DND-41 (cell line): ENCODE data around the gene GNB1L.

Source experiments
- ATAC-seq: fragments of 200-7000 bp; cut with Tn5 transposase; 3 replicates; pipeline ENCODE4 v1.9.1; 2021; ENCODE audit warnings: low read depth; ENCODE audit not compliant: insufficient read depth
- DNase-seq: peaks from one replicate; pipeline ENCODE4 v3.0.0-alpha.2; 2020
- H2AFZ ChIP-seq: 2 replicates; pipeline ENCODE4 v1.6.0; 2012; ENCODE audit warnings: low read depth, low read length
- H3K27ac ChIP-seq: 2 replicates; pipeline ENCODE4 v1.5.1; 2012; ENCODE audit warnings: low read length, inconsistent platforms
- H3K27me3 ChIP-seq: fragments of 200-600 bp; sonication (generic); 2 replicates; pipeline ENCODE4 v1.6.0; 2012; ENCODE audit warnings: low read length, mild to moderate bottlenecking, inconsistent platforms; ENCODE audit not compliant: insufficient read depth, poor library complexity
- H3K36me3 ChIP-seq: 2 replicates; pipeline ENCODE4 v1.5.1; 2012; ENCODE audit warnings: low read length, inconsistent platforms; ENCODE audit not compliant: insufficient read depth
- H3K4me1 ChIP-seq: 2 replicates; pipeline ENCODE4 v1.5.1; 2012; ENCODE audit warnings: mild to moderate bottlenecking, low read length; ENCODE audit not compliant: insufficient read depth
- H3K4me2 ChIP-seq: 2 replicates; pipeline ENCODE4 v1.6.0; 2012; ENCODE audit warnings: mild to moderate bottlenecking, moderate library complexity, low read length, inconsistent platforms; ENCODE audit not compliant: insufficient read depth
- H3K4me3 ChIP-seq, 2 experiments: fragments of 200-600 bp in 1 of 2; shearing (Covaris generic) in 1 of 2; 2 replicates each; pipeline ENCODE4 v1.5.1; 2012 to 2016; ENCODE audit warnings: inconsistent platforms in 2 of 2, low read length in 2 of 2, mild to moderate bottlenecking in 2 of 2, low read depth in 1 of 2, moderate library complexity in 1 of 2
- H3K79me2 ChIP-seq: 2 replicates; pipeline ENCODE4 v1.6.0; 2012; ENCODE audit warnings: low read length, inconsistent platforms; ENCODE audit not compliant: insufficient read depth
- H3K9ac ChIP-seq: 2 replicates; pipeline ENCODE4 v1.6.0; 2012; ENCODE audit warnings: low read depth, mild to moderate bottlenecking, inconsistent platforms, low read length, moderate library complexity
- H3K9me3 ChIP-seq: 2 replicates; pipeline ENCODE4 v1.5.1; 2012; ENCODE audit warnings: low read length, moderate library complexity, mild to moderate bottlenecking, inconsistent platforms; ENCODE audit not compliant: insufficient read depth, severe bottlenecking
- H4K20me1 ChIP-seq: 2 replicates; pipeline ENCODE4 v1.6.0; 2012; ENCODE audit warnings: low read length; ENCODE audit not compliant: insufficient read depth
- EZH2 ChIP-seq: IDR thresholded peaks from 3 replicates; pipeline ENCODE4 v1.6.1; 2012; ENCODE audit warnings: borderline replicate concordance, low read depth, mild to moderate bottlenecking, moderate library complexity, low read length, inconsistent platforms; ENCODE audit not compliant: severe bottlenecking
- TF ChIP-seq, protein P1 (sequence below): IDR thresholded peaks from 2 replicates; pipeline ENCODE4 v1.5.1; 2012; ENCODE audit warnings: borderline replicate concordance, low read length, moderate library complexity, mild to moderate bottlenecking; ENCODE audit not compliant: poor library complexity, severe bottlenecking; ENCODE audit errors: extremely low read depth

Gene GNB1L

DNA sequence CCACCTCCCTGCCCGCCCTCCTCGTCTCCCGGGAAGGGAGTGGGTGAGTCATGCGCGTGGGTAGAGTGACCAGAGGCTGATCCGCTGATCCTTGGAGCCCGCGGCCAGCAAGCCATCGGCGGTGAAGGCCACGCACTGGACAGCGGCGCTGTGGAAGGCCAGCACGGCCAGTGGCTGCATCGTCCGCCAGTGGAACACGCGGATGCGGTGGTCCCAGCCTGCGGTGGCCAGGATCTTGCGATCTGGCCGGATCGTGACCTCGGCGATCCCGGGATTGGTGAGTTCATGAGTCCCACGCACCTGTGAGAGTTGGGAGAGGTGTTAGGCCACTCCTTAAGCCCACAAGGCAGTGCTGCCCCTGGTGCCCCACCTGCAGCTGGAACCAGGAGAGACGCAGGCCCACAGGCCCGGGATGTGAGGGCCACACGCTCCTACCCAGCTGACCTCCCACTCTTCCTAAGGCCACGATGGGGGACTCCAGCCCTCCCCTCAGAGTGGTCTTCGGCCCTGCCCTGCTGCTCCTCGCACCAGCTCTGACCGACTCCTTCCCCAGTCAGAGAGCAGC is 65.9 kb downstream of the GNB1L start:
- H4K20me1 ChIP-seq: no peaks in the 10 kb centered on the region; the same call in 1 of the 2 replicates
- H3K4me2 ChIP-seq: no peak overlapping the region
- H3K4me3 ChIP-seq: no peak overlapping the region
- DNase-seq (no peak), ATAC-seq (no peak)
- peaks cover 78% of the 10 kb centered on the region for H3K36me3 ChIP-seq
- no peaks in the 10 kb centered on the region for H3K27me3 ChIP-seq
- no peak overlapping the region for H2AFZ ChIP-seq
- H3K9me3 ChIP-seq: peaks cover 4% of the 10 kb centered on the region
- H3K4me1 ChIP-seq: no peaks in the 10 kb centered on the region
- TF ChIP-seq EZH2: no peak
- TF ChIP-seq, protein P1, sequence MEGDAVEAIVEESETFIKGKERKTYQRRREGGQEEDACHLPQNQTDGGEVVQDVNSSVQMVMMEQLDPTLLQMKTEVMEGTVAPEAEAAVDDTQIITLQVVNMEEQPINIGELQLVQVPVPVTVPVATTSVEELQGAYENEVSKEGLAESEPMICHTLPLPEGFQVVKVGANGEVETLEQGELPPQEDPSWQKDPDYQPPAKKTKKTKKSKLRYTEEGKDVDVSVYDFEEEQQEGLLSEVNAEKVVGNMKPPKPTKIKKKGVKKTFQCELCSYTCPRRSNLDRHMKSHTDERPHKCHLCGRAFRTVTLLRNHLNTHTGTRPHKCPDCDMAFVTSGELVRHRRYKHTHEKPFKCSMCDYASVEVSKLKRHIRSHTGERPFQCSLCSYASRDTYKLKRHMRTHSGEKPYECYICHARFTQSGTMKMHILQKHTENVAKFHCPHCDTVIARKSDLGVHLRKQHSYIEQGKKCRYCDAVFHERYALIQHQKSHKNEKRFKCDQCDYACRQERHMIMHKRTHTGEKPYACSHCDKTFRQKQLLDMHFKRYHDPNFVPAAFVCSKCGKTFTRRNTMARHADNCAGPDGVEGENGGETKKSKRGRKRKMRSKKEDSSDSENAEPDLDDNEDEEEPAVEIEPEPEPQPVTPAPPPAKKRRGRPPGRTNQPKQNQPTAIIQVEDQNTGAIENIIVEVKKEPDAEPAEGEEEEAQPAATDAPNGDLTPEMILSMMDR: no peak
- H3K27ac ChIP-seq: no peak overlapping the region
- H3K9ac ChIP-seq: no peak overlapping the region
- no peaks in the 10 kb centered on the region; the same call in 1 of the 2 replicates for H3K79me2 ChIP-seq

DNA sequence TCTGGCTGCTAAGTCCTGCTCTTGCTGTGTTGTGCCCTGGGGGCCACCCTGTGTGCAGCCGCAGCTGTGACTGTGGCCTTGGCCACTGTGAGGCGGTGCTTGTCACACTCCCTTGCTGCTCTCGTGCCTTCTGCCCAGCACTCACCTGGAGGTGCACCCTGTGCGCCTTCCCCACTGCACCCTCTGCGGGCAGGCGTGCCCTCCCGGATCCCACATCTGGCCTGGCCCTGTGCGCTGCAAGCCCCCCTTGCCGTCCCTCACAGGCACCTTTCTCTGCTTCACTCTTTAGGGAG is 66.9 kb downstream of the GNB1L start:
- ATAC-seq (no peak), DNase-seq (no peak)
- no peaks in the 10 kb centered on the region; the same call in 1 of the 2 replicates for H3K79me2 ChIP-seq
- no peak overlapping the region for H3K9ac ChIP-seq
- no peaks in the 10 kb centered on the region for H3K27me3 ChIP-seq
- no peak overlapping the region for H3K27ac ChIP-seq
- peaks cover 75% of the 10 kb centered on the region for H3K36me3 ChIP-seq
- no peak for TF ChIP-seq EZH2
- TF ChIP-seq, protein P1: peak; percentile 9
- no peak overlapping the region for H3K4me3 ChIP-seq
- peaks cover 4% of the 10 kb centered on the region for H3K9me3 ChIP-seq
- H3K4me1 ChIP-seq: no peaks in the 10 kb centered on the region
- H4K20me1 ChIP-seq: no peaks in the 10 kb centered on the region; the same call in 1 of the 2 replicates
- H2AFZ ChIP-seq: no peak overlapping the region
- H3K4me2 ChIP-seq: no peak overlapping the region

DNA sequence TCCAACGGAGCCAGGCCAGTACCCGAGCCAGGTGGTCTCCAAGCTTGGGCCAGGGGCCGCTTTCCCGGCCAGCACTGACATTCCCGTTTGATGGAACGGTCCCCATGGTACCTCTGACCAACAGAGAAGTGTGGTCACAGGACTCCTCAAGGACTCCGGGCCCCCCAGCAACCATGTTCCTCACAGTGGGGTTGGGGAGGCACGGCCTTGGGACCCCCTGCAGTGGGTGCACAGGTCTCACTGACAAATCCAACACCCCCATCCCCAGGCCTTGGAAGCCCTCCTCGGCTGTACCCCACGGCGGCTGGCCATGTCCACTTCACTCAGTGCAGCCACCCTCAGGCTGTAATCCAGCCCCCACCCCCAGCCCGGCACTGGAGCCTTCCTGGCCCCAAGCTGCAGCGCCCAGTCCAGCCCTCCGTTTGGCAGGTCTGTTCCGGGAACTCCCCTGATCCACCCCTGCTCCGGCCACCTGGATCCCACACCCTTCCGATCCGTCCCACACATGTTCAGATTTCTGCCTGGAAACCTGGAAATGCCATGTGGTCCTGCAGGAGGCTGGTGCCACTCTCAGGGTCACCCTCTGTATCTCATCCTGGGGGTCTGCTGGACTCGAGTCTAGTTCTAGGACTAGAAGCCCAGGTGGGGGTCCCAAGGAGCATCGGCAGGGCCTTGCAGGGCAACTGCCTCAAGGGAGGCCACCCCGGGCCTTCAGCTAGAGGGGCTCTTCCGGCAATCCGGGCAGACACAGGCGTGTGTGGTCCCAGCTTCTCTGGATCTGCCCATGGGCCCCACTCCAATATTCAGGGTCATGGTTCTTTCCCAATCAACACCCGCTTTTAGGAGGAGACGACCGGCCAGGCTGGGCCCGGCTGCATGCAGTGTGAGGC is 67.5 kb downstream of the GNB1L start:
- Histone ChIP-seq H3K27ac (no peak overlapping the region), H2AFZ (no peak overlapping the region), H4K20me1 (no peaks in the 10 kb centered on the region; the same call in 1 of the 2 replicates), H3K4me1 (no peaks in the 10 kb centered on the region), H3K27me3 (no peaks in the 10 kb centered on the region), H3K36me3 (peaks cover 71% of the 10 kb centered on the region), H3K9ac (no peak overlapping the region), H3K9me3 (peaks cover 4% of the 10 kb centered on the region), H3K79me2 (no peaks in the 10 kb centered on the region; the same call in 1 of the 2 replicates), H3K4me2 (no peak overlapping the region), H3K4me3 (no peak overlapping the region)
- no peak for DNase-seq
- ATAC-seq: no peak
- TF ChIP-seq EZH2: no peak
- TF ChIP-seq, protein P1: no peak
